ENCODE measurements around the gene CYP3A7. TPM values are rescaled to one million over a fixed set of nuclear protein-coding genes. Genes with fewer than 3 reads are reported as not detected.
"Not testable (repeated sequence)": the region's sequence is repeated elsewhere in the genome, so short reads cannot be mapped to it uniquely, and the experiment has no call there.

The CYP3A7 gene
- total RNA-seq, 2 donors from 2014 or later, result not detected

- DNase-seq (ENCODE audit: low spot score); intact Hi-C loops (cut with DNase I): not testable (repeated sequence)
Measured at GRCh38 chr7:99745395-99745794, 10.4 kb upstream of the CYP3A7 start.

- DNase-seq (ENCODE audit: low spot score), result no peak
- intact Hi-C loops (cut with DNase I), result no loop called here
Measured at GRCh38 chr7:99742737-99743394, 7.9 kb upstream of the CYP3A7 start.

- intact Hi-C loops (cut with DNase I), result no loop called here
- DNase-seq (ENCODE audit: low spot score), result no peak
Measured at GRCh38 chr7:99741441-99741795, 6.4 kb upstream of the CYP3A7 start.

GRCh38 chr7:99740573-99741440 lies 5.8 kb upstream of the CYP3A7 start:
- no peak for DNase-seq (ENCODE audit: low spot score)
- intact Hi-C loops (cut with DNase I), result no loop called here

GRCh38 chr7:99739699-99740572 lies 4.9 kb upstream of the CYP3A7 start:
- intact Hi-C loops (cut with DNase I), result no loop called here
- no peak for DNase-seq (ENCODE audit: low spot score)

GRCh38 chr7:99737726-99738125 lies 2.7 kb upstream of the CYP3A7 start:
- DNase-seq (ENCODE audit: low spot score), result no peak
- intact Hi-C loops (cut with DNase I), result no loop called here

- DNase-seq (ENCODE audit: low spot score); intact Hi-C loops (cut with DNase I): not testable (repeated sequence)
Measured at GRCh38 chr7:99736667-99737066, 1.7 kb upstream of the CYP3A7 start.

- intact Hi-C loops (cut with DNase I), result no loop called here
Measured at GRCh38 chr7:99733448-99733847, 1.5 kb downstream of the CYP3A7 start.

GRCh38 chr7:99733003-99733402 lies 2.0 kb downstream of the CYP3A7 start:
- no peak for DNase-seq (ENCODE audit: low spot score)
- intact Hi-C loops (cut with DNase I), result no loop called here

More at GRCh38 chr7:99733448-99733847, 1.5 kb downstream of the CYP3A7 start:
- no peak for DNase-seq (ENCODE audit: low spot score)

GRCh38 chr7:99731638-99732374 lies 3.2 kb downstream of the CYP3A7 start:
- intact Hi-C loops (cut with DNase I), result no loop called here
- no peak for DNase-seq (ENCODE audit: low spot score)

GRCh38 chr7:99730992-99731391 lies 4.0 kb downstream of the CYP3A7 start:
- intact Hi-C loops (cut with DNase I), result no loop called here
- no peak for DNase-seq (ENCODE audit: low spot score)

- DNase-seq (ENCODE audit: low spot score), result no peak
- intact Hi-C loops (cut with DNase I), result no loop called here
Measured at GRCh38 chr7:99730238-99730810, 4.7 kb downstream of the CYP3A7 start.

GRCh38 chr7:99729486-99730237 lies 5.3 kb downstream of the CYP3A7 start:
- intact Hi-C loops (cut with DNase I), result no loop called here
- no peak for DNase-seq (ENCODE audit: low spot score)

- no peak for DNase-seq (ENCODE audit: low spot score)
- intact Hi-C loops (cut with DNase I), result no loop called here
Measured at GRCh38 chr7:99728615-99729014, 6.4 kb downstream of the CYP3A7 start.

GRCh38 chr7:99723201-99723600 lies 11.8 kb downstream of the CYP3A7 start:
- DNase-seq (ENCODE audit: low spot score); intact Hi-C loops (cut with DNase I): not testable (repeated sequence)

- intact Hi-C loops (cut with DNase I), result no loop called here
- DNase-seq (ENCODE audit: low spot score), result no peak
Measured at GRCh38 chr7:99720800-99721595, 14.0 kb downstream of the CYP3A7 start.

GRCh38 chr7:99719996-99720769 lies 14.8 kb downstream of the CYP3A7 start:
- DNase-seq (ENCODE audit: low spot score), result no peak
- intact Hi-C loops (cut with DNase I), result no loop called here

Data from posterior vena cava (tissue), 2 donors.